ENCODE results near the gene TAS1R3.

TAS1R3 gene

GRCh38 chr1:1295154-1295923 is 35.7 kb upstream of the TAS1R3 start:
- DNase-seq = no peak

DNA sequence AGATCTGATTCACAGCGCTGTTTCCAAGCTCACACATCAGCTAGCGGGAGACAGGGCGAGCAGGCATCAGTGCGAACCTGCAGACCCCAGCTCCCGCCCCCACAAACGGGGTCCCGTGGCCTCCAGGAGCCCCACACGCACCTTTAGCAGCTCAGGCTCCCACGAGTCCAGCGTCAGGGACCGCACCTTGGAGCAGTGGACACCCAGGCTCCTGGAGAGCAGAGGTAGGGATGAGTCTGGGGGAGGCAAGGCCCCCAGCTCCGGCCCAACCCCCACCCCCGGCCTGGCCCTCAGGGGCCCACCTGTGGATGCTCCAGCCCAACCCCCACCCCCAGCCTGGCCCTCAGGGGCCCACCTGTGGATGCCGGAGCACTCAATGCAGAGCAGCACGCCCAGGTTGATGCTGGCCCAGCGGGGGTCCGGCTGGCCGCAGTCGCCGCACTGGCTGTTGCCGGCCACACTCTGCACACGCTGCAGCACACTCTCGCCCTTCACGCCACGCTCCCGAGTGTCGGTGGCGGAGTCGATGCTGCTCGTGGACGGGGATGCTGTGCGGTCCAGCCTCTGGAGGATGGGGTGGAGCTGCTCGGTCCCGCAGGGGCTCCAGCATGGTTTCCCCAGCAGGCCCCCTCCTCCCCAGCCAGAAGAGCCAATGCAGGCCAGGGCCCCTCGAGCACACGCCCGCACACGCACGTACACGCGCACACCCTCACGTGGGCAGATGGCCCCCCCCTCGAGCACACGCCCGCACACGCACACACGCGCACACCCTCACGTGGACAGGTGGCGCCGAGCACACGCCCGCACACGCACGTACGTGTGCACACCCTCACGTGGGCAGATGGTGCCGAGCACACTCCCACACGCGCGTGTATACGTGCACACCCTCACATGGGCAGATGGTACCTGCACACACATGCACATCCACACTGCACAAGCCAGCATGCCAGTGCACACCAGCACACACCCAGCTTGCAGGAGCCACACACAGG is 34.7 kb upstream of the TAS1R3 start:
- DNase-seq = no peak

- no peak for DNase-seq
Measured at GRCh38 chr1:1297802-1298424, 33.2 kb upstream of the TAS1R3 start.

- DNase-seq = no peak
Measured at GRCh38 chr1:1298861-1299685, 32.0 kb upstream of the TAS1R3 start.

DNA sequence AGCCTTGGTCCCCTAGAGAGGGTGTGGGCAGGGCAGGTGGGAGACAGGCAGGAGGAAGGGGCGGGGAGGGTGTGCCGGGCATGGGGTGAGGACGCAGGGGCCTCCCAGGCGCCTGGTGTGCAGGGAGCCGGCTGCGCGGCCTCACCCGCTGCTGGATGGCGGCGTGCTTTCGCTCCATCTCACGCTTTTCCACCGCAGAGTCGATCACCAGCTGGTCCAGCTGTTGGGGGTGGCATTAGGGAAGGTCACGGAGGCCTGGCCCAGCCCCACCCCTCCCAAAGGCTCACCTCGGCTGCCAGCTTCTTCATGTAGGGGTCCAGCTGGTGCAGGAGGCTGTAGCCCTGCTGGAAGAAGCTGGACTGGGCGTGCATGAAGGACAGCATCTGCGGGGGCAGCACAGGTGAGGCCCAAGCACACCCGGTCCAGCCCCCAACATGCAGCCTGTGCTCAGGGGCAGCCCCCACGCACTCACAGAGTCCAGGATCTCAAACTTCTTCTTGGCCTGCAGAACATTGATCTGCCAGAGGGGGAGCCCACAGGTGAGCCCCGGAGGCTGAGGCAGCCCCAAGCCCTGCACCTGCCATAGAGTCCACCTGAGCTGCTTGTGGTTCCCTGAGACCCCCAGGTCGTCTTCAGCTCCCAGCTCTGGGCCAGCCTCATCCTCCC is 31.3 kb upstream of the TAS1R3 start:
- no peak for DNase-seq

- DNase-seq = no peak
Measured at GRCh38 chr1:1300352-1300739, 30.7 kb upstream of the TAS1R3 start.

DNA sequence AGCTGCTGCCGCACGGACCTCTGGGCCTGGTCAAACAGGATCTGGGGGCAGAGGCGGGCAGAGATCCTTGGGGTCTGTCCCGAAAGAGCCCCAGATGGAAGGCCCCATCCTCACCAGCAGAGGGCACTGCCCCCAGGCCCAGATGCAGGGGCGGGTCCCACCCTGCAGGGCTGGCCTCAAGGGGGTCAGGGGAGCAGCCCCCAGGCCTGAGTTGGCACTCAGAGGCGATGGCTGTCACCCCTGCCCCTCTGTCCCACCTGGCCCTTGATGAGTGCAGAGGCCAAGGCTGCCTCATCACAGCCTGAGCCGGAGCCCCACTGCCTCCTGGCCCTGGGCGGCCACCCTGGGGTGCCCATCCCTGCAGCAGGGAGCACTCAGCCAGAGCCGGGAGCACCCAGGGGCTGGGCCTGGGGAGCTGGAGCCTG is 29.1 kb upstream of the TAS1R3 start:
- no peak for DNase-seq

GRCh38 chr1:1302951-1303509 is 28.1 kb upstream of the TAS1R3 start:
- no peak for DNase-seq

- no peak for DNase-seq
Measured at GRCh38 chr1:1303736-1304135, 27.3 kb upstream of the TAS1R3 start.

GRCh38 chr1:1304331-1305299 is 26.5 kb upstream of the TAS1R3 start:
- DNase-seq = no peak

DNA sequence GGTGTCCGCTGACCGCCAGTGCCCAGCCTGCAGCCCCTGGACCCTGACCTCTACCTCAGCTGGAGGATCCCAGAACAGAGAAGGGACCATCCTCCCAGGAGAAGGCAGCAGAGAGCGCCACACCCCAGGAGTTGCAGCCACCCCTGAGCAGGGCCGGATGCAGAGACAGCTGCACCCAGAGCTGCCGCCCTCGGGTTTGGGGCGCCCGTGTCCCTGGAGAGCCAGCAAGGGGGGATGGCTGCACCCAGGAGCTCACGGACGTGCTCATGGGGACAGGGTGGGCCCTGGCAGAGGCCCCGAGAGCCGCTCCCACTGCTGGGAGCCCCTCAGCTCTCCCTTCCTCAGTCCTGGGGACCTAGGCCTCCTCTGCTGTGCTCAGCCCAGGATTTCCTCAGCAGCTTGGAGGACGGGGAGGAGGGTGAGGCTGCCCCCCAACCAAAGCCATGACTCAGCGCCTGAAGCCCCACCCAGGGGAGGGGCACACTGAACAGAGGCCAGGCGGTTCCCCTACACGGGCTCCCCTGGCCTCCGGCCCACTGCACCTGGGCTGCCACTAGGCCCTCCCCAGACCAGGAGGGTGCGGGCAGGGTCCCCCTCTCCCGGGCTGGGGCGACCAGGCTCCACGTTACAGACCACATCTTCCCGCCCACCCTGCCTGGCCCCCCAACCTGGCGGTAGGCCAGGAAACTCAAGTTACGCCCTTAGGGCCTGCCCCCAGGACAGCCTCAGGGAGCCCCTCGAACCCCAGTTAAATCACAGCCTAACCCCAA is 25.6 kb upstream of the TAS1R3 start:
- peak; percentile 54 for DNase-seq

GRCh38 chr1:1306070-1306660 is 24.9 kb upstream of the TAS1R3 start:
- DNase-seq = no peak

DNA sequence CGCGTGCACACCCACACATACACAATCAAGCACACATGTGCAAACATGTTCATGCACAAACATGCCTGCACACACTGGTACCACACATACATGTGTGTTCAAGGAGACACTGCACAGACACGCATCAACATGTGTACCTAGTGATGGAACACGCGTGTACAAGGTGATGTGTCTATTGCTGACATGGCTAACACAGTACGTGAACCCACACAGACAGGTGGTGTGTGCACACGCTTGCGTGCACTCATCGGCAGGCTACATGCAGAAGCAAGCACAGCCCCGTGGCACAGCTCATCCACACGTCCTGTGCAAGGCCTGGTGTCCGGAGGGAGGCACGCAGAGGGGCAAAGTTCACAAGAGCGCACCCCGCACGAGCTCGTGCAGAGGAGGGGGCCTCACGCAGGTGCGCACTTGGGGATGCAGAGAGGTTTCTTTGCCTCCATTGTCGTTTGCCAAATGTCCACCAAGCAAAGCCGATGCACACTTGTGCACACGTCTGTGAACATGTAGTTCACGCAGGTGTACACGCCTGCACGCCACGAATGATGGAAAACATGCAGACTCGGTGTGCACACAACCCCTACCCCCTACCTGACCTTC is 24.3 kb upstream of the TAS1R3 start:
- DNase-seq = no peak

DNA sequence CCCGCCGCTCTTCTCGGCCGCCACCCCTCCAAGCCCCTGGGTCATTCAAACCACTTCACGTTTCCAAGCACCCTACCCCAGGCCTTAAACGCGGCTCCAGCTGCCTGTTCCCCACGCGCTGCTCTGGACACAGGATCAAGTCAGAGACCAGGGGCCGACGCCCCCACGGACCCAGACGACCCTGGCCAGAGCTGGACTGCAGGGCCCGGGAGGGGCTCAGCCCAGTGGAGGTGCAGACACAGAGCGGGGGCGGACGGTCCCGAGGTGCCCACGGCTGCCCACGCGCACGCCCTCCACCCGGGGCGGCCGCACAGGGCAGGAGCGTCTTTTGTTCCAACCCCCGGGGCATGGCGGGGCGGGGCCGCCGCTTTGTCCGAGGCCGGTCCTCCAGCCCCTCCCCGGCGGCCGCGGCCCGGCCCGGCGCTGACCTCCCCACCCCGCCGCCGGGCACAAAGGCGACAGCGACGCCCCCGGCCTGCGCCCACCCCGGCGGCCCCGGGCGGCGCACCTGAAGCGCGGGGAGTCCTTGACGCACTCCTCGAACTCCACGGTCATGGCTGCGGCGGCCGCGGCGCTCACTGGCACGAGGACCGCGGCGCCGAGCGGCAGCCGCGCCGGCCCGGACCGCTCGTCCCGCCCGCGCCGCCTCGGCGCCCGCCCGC is 23.7 kb upstream of the TAS1R3 start:
- DNase-seq = peak; percentile 21

- peak; percentile 82 for DNase-seq
Measured at GRCh38 chr1:1307923-1308755, 22.9 kb upstream of the TAS1R3 start, which contains the start of the genes ACAP3 and PUSL1. Gene ACAP3, minus strand, starts transcription at chr1:1307930. Its CDS starts 115 bp downstream, at chr1:1307815. Gene PUSL1, plus strand, starts transcription at chr1:1308597. Its CDS starts 47 bp downstream, at chr1:1308644.

GRCh38 chr1:1308756-1309250 is 22.3 kb upstream of the TAS1R3 start:
- no peak for DNase-seq
